Measurements from ENCODE around the gene RYR3.

- no peak for TF ChIP-seq CTCF (IDR thresholded peaks at IDR 0.05)
- no peak for TF ChIP-seq POLR2A (IDR thresholded peaks at IDR 0.05)
Measured at GRCh38 chr15:33567652-33568051, 256.9 kb downstream of the RYR3 start.
